GM23338 (cell line): Measurements from ENCODE around the gene MGRN1. TPM values are rescaled to one million over a fixed set of nuclear protein-coding genes. Genes with fewer than 3 reads are reported as not detected.

Source experiments
- ATAC-seq: fragments of 200-7000 bp; cut with Tn5 transposase; 3 replicates; pipeline ENCODE4 v1.9.1; 2020
- DNase-seq: peaks from one replicate; pipeline ENCODE4 v3.0.0-alpha.2; 2015; ENCODE audit warnings: low spot score
- H2AFZ ChIP-seq: fragments of 200-600 bp; sonication (generic); 2 replicates; pipeline ENCODE4 v1.8.0; 2016; ENCODE audit warnings: antibody characterized with exemption, mild to moderate bottlenecking, moderate library complexity
- H3F3A ChIP-seq: fragments of 200-600 bp; sonication (generic); replicated peaks from 2 replicates; pipeline ENCODE4 v1.8.0; 2017; ENCODE audit warnings: antibody characterized with exemption, mixed run types, low read depth
- H3K27ac ChIP-seq: fragments of 200-600 bp; sonication (generic); 2 replicates; pipeline ENCODE4 v1.6.1; 2016; ENCODE audit warnings: low read depth
- H3K27me3 ChIP-seq: fragments of 200-600 bp; sonication (generic); 2 replicates; pipeline ENCODE4 v1.8.0; 2016; ENCODE audit warnings: mild to moderate bottlenecking, mixed run types, moderate library complexity; ENCODE audit not compliant: insufficient read depth
- H3K36me3 ChIP-seq: fragments of 200-600 bp; sonication (generic); 2 replicates; pipeline ENCODE4 v1.8.0; 2016; ENCODE audit warnings: mild to moderate bottlenecking; ENCODE audit not compliant: insufficient read depth
- H3K4me1 ChIP-seq: fragments of 200-600 bp; sonication (generic); 2 replicates; pipeline ENCODE4 v1.8.0; 2016; ENCODE audit warnings: mild to moderate bottlenecking, moderate library complexity; ENCODE audit not compliant: insufficient read depth
- H3K4me2 ChIP-seq: fragments of 200-600 bp; sonication (generic); 2 replicates; pipeline ENCODE4 v1.7.1; 2017; ENCODE audit warnings: mixed run types
- H3K4me3 ChIP-seq: fragments of 200-600 bp; sonication (generic); 2 replicates; pipeline ENCODE4 v1.6.1; 2016; ENCODE audit warnings: mixed run types
- H3K79me2 ChIP-seq: fragments of 200-600 bp; sonication (generic); replicated peaks from 2 replicates; pipeline ENCODE4 v1.8.0; 2017; ENCODE audit warnings: mild to moderate bottlenecking; ENCODE audit not compliant: insufficient read depth
- H3K9me2 ChIP-seq: fragments of 200-600 bp; sonication (generic); 2 replicates; pipeline ENCODE4 v1.8.0; 2017; ENCODE audit not compliant: insufficient read depth
- H4K20me1 ChIP-seq: fragments of 200-600 bp; sonication (generic); replicated peaks from 2 replicates; pipeline ENCODE4 v1.8.0; 2017; ENCODE audit warnings: mild to moderate bottlenecking; ENCODE audit not compliant: insufficient read depth
- H3K27ac Mint-ChIP-seq: 2 replicates; pipeline ENCODE4 v1.8.0; 2020; ENCODE audit warnings: inconsistent platforms, mild to moderate bottlenecking, moderate library complexity, mixed read lengths
- H3K27me3 Mint-ChIP-seq: 3 replicates; pipeline ENCODE4 v1.8.0; 2022; ENCODE audit warnings: low read depth, mild to moderate bottlenecking, moderate library complexity, mixed read lengths, inconsistent platforms; ENCODE audit not compliant: insufficient read depth, poor library complexity
- H3K36me3 Mint-ChIP-seq: 3 replicates; pipeline ENCODE4 v1.8.0; 2021; ENCODE audit warnings: low read depth, mild to moderate bottlenecking, inconsistent platforms, moderate library complexity, mixed read lengths
- H3K4me1 Mint-ChIP-seq: 3 replicates; pipeline ENCODE4 v1.8.0; 2020; ENCODE audit warnings: mild to moderate bottlenecking, inconsistent platforms, mixed read lengths
- H3K4me3 Mint-ChIP-seq: 3 replicates; pipeline ENCODE4 v1.8.0; 2021; ENCODE audit warnings: moderate library complexity, mild to moderate bottlenecking, inconsistent platforms, mixed read lengths
- H3K9me3 Mint-ChIP-seq: 3 replicates; pipeline ENCODE4 v1.8.0; 2020; ENCODE audit warnings: moderate library complexity, mild to moderate bottlenecking, inconsistent platforms, mixed read lengths
- CREB1 ChIP-seq: fragments of 250-450 bp; sonication (Bioruptor Pico); IDR thresholded peaks from 2 replicates; pipeline ENCODE4 v1.5.0; 2020; ENCODE audit warnings: low read depth, mild to moderate bottlenecking, moderate library complexity
- CTCF ChIP-seq, 2 experiments: fragments of 200-600 bp in 1 of 2; sonication (generic) in 1 of 2; conservative IDR thresholded peaks; 2 replicates each; pipeline versions ENCODE4 v1.5.1 to v1.6.1; 2016 to 2017; ENCODE audit warnings: antibody characterized with exemption in 2 of 2, low read depth in 2 of 2, mild to moderate bottlenecking in 2 of 2, moderate library complexity in 1 of 2
- ETS1 ChIP-seq: IDR thresholded peaks from 2 replicates; pipeline ENCODE4 v1.6.1; 2016; ENCODE audit warnings: antibody characterized with exemption
- JUNB ChIP-seq: IDR thresholded peaks from one replicate; pipeline ENCODE4 v1.6.1; 2016; ENCODE audit warnings: antibody characterized with exemption; ENCODE audit not compliant: unreplicated experiment
- REST ChIP-seq: IDR thresholded peaks from one replicate; pipeline ENCODE4 v1.6.1; 2018; ENCODE audit warnings: antibody characterized with exemption; ENCODE audit not compliant: unreplicated experiment
- long read RNA-seq: library from polyadenylated mRNA; unstranded; transcript quantifications from one replicate; pipeline ENCODE4 v2.0.0, GENCODE V29; 2020; ENCODE audit not compliant: unreplicated experiment
- polyA plus RNA-seq: library from polyadenylated mRNA; unstranded; fragments of >200 nt; fragmentation: Nextera tagmentation; extraction: Ambion mirVana; gene quantifications from 2 replicates; pipeline ENCODE4 v1.2.1, GENCODE V29; 2016
- total RNA-seq: library from RNA; depleted of rRNA; stranded (reverse); fragments of >200 nt; shearing (Covaris generic); gene quantifications from 2 replicates; pipeline ENCODE4 v1.2.3, GENCODE V29; 2014; rRNA removed

The MGRN1 gene
- total RNA-seq: 54.6 and 71.8 TPM in 2 replicates
- polyA plus RNA-seq: 10.5 and 13.1 TPM in 2 replicates
- long read RNA-seq, partial matches to known transcripts: 1 of 1 reads
- long read RNA-seq, other reads (novel, unspliced or antisense): 0 of 1 reads

GRCh38 chr16:4624015-4624826 lies at the start of gene MGRN1:
MGRN1 (plus strand) TSS chr16:4624826; CDS start chr16:4624961, 135 bp downstream.
- peak within 1 kb of the TSS; percentile 95 for H3K4me3 ChIP-seq
- DNase-seq: peak; percentile 98
- H3K79me2 ChIP-seq: peaks cover 40% of the 10 kb centered on the region
- H3K4me1 Mint-ChIP-seq: peaks cover 20% of the 10 kb centered on the region; the same call in 2 of the 3 replicates
- ATAC-seq: peak; percentile 90
- peak within 1 kb of the TSS; percentile 99 for H3K4me3 Mint-ChIP-seq
- H3K27ac Mint-ChIP-seq: peak within 1 kb of the TSS; percentile 100
- no peaks in the 10 kb centered on the region for H3K9me3 Mint-ChIP-seq
- peaks cover 10% of the 10 kb centered on the region for H4K20me1 ChIP-seq
- peak within 1 kb of the TSS; percentile 83 for H3K27ac ChIP-seq
- TF ChIP-seq CTCF (conservative IDR thresholded peaks at IDR 0.05; ENCODE audit: low read depth in 2 of 2) (peak; percentile 95 to 99), JUNB (no peak), ETS1 (peak; percentile 67), CREB1 (CRISPR knock-in tag) (peak; percentile 87), REST (no peak)
- H3K27me3 ChIP-seq: no peaks in the 10 kb centered on the region
- H3K36me3 Mint-ChIP-seq: 0 out of 3 replicates have a peak, but pooled peaks cover 4% of the 10 kb centered on the region
- H3K9me2 ChIP-seq: no peaks in the 10 kb centered on the region
- H2AFZ ChIP-seq: peak within 1 kb of the TSS; percentile 97
- peaks cover 16% of the 10 kb centered on the region; the same call in 1 of the 2 replicates for H3F3A ChIP-seq
- H3K36me3 ChIP-seq: peaks cover 4% of the 10 kb centered on the region; the same call in 1 of the 2 replicates
- peak within 1 kb of the TSS; percentile 98 for H3K4me2 ChIP-seq
- H3K27me3 Mint-ChIP-seq: peaks cover 21% of the 10 kb centered on the region
- H3K4me1 ChIP-seq: 0 out of 2 replicates have a peak, but pooled peaks cover 7% of the 10 kb centered on the region
